AG04449 (cell line): ENCODE results near the gene DCT.
A peak's percentile ranks its signal among the peaks of the same experiment; 100 is the strongest.

Experiments
- CTCF ChIA-PET: fragments of 350-600 bp; formaldehyde crosslinking; extraction: SDS; loops from one replicate; lab custom pipeline; 2021; ENCODE audit warnings: antibody characterized with exemption; lab: Yijun Ruan, JAX
- POLR2A ChIA-PET: fragments of 400-600, 350-600 bp; formaldehyde crosslinking; extraction: SDS; loops from one replicate; lab custom pipeline; 2020; ENCODE audit warnings: antibody characterized with exemption, inconsistent platforms; lab: Yijun Ruan, JAX
- DNase-seq: peaks from one replicate; pipeline ENCODE4 v3.0.0-alpha.2; 2010; ENCODE audit warnings: low read depth, low spot score
- H3K4me3 ChIP-seq: 2 replicates; pipeline ENCODE4 v1.5.1; 2011; ENCODE audit warnings: low read depth, mild to moderate bottlenecking, control low read depth, low read length
- TF ChIP-seq, protein P1 (sequence below): IDR thresholded peaks from one replicate; pipeline ENCODE4 v1.5.1; 2011; ENCODE audit warnings: mild to moderate bottlenecking, moderate library complexity, low read length, control low read depth, inconsistent platforms; ENCODE audit not compliant: insufficient read depth; ENCODE audit errors: missing control alignments

DCT gene

GRCh38 chr13:94444826-94445225 is 34.7 kb downstream of the DCT start:
- DNase-seq, result no peak
- TF ChIP-seq, protein P1, sequence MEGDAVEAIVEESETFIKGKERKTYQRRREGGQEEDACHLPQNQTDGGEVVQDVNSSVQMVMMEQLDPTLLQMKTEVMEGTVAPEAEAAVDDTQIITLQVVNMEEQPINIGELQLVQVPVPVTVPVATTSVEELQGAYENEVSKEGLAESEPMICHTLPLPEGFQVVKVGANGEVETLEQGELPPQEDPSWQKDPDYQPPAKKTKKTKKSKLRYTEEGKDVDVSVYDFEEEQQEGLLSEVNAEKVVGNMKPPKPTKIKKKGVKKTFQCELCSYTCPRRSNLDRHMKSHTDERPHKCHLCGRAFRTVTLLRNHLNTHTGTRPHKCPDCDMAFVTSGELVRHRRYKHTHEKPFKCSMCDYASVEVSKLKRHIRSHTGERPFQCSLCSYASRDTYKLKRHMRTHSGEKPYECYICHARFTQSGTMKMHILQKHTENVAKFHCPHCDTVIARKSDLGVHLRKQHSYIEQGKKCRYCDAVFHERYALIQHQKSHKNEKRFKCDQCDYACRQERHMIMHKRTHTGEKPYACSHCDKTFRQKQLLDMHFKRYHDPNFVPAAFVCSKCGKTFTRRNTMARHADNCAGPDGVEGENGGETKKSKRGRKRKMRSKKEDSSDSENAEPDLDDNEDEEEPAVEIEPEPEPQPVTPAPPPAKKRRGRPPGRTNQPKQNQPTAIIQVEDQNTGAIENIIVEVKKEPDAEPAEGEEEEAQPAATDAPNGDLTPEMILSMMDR, result no peak
- no peak overlapping the region for H3K4me3 ChIP-seq
- ChIA-PET CTCF (interaction anchor here (0.9 kb wide), 1 partner anchor 9 kb away, joined by 3 read pairs; no protein-coding TSS in a partner anchor), POLR2A (no interaction called here)

- TF ChIP-seq, protein P1, result peak; percentile 20
- ChIA-PET CTCF (interaction anchor here (0.6 to 12.6 kb wide), 27 partner anchors 9 to 968 kb away, joined by 3 to 173 read pairs (median 4); no protein-coding TSS in a partner anchor), POLR2A (no interaction called here)
- H3K4me3 ChIP-seq, result no peak overlapping the region
- DNase-seq, result no peak
Measured at GRCh38 chr13:94435604-94436226, 43.8 kb downstream of the DCT start.

DNA sequence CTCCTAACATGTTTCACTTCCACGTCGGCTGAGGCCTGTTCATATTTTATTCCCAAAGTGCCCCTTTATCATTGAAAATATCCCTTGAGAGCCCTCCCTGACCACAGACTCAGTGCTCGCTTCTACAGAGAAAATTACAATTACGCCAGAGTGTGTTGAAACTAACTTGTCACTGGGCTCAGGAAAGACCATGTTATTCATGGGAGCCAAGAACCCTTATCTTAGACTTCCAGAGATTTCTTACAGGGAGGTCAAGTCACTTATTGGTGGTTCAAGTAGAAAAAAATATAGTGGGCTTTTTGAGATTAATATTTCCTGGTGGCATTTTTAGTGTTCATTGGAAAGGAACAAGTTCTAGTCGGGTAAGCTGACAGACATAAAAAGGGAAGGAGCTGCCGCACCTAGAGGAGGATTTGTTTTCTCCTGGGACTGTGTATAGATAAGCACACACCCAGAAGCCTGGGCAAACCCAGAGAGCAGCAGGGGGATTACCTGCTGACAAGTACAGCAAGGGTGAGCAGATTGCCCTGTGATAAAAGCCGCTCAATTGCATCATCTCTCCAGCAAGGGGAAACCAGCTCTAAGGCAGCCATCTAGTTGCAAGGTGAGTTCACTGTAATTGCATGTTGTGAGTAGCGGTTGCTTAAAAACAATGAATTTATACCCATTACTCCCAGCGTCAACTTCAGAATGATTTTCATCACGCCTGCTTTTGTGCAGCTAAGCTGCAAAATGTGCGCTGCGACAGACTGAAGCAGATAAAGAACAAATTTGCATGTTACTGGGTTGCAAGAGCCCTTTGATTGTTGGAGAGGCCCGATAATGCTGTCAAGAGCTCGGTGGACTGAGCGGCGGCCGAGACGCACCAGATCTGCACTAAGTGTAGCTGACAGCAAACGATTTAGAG is 46.2 kb downstream of the DCT start:
- CTCF ChIA-PET, result interaction anchor here (0.8 to 12.6 kb wide), 4 partner anchors 18 to 188 kb away, joined by 3 to 173 read pairs (median 32); no protein-coding TSS in a partner anchor
- H3K4me3 ChIP-seq, result no peak overlapping the region
- POLR2A ChIA-PET, result no interaction called here
- no peak for DNase-seq
- TF ChIP-seq, protein P1, result no peak

DNA sequence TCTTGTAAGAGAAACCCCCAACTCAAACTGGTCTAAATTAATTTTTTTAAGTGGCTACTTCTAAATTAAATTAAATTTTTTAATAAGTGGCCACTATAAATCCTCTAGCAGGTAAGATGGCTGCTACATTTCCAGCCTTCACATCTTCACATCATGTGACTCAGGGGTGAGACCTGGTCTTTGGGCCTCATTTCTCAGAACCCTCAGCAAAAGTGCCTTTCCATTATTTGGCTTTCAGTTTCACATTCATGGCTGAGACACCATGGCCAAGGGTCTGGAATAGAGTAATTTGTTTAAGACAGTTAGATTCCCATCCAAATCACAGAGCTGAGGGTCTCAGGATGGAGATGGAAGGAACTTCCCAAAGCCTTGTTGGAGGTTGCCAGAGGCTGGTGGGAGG is 47.5 kb downstream of the DCT start:
- DNase-seq, result no peak
- CTCF ChIA-PET, result interaction anchor here (0.8 to 12.6 kb wide), 3 partner anchors 117 to 188 kb away, joined by 3 to 173 read pairs (median 3); no protein-coding TSS in a partner anchor
- TF ChIP-seq, protein P1, result no peak
- POLR2A ChIA-PET, result no interaction called here
- no peak overlapping the region for H3K4me3 ChIP-seq

- CTCF ChIA-PET, result interaction anchor here (0.8 to 12.6 kb wide), 3 partner anchors 117 to 189 kb away, joined by 3 to 173 read pairs (median 3); no protein-coding TSS in a partner anchor
- no peak for DNase-seq
- TF ChIP-seq, protein P1, result no peak
- POLR2A ChIA-PET, result no interaction called here
- no peak overlapping the region for H3K4me3 ChIP-seq
Measured at GRCh38 chr13:94431574-94431973, 47.9 kb downstream of the DCT start.

DNA sequence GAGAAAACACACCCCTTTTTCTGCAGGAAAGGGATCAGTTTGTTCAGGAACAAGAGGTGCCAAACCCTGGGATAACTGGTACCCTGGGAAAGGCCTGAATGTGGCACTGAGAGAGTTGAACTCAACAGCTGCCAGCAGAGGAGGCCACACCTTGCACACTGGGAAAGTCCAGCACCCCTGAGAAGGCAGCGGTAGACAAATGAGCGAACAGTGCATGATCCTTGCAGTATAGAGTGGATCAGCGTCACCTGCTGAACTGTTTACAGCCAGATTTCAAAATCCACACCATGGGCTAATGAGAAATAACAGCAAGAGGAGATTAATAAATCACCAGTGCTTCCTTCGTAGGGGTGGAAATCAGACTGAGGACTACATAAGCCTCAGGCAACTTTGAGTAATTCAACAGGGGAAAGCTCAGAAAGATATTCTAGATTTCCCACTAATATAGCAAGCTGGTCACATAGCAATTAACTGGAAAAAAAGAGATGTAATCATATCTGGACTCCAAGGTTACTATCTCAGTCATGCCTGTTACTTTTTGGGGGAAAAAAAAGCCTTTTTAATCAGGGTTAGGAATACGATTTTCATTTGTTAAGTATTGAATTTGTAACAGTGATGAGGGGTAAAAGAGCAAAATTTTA is 52.0 kb downstream of the DCT start:
- DNase-seq, result no peak
- ChIA-PET CTCF (interaction anchor here (0.6 to 12.6 kb wide), 4 partner anchors 9 to 188 kb away, joined by 3 to 173 read pairs (median 4); no protein-coding TSS in a partner anchor), POLR2A (no interaction called here)
- H3K4me3 ChIP-seq, result no peak overlapping the region
- TF ChIP-seq, protein P1, result no peak
